SIG-M5 treated with dmso at 0.1 percent for 504 hours (cell line): ENCODE data around the gene ICAM5.

ENCODE experiments used
- DNase-seq: peaks from one replicate; lab custom pipeline; 2025; ENCODE audit not compliant: unreplicated experiment; lab: John Stamatoyannopoulos, UW

The ICAM5 gene

DNA sequence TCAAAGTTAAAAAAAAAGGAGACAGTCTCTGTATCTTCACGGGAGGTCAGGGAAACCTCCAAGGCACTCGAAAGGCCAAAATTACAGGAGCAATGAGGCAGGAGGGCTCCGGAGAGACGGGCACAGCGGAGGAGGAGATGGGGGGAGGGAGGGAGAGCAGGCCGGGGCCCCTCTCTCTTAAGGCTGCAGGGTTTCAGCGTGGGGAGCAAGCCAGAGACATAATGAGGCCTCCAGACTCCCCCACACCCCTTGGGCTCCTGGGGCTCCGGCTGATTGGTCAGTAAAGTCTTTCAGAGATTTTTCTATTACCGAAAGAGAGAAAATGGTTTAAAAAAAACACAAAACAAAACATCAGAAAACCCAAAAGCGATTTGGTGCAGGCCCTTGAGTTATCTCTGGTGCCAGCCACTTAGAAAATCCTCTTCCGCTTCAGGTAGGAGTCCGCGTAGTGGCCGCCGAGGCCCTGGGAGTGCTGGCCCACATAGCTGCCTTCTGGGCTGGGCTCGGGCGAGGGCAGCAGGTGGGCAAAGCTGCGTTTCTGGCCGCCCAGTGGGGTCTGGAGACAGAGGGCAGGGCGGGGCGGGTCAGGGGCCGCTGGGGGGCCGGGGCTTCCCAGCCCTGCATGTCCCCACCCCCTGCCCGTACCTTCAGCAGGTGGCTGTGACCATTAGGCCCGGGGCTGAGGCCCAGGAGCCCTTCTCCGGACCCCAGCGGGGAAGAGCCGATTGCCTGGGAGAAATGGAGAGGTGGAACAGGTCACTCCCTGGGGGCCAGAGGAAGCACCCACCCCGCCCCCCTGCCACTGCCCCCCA is 27.5 kb downstream of the ICAM5 start:
- no peak for DNase-seq

DNA sequence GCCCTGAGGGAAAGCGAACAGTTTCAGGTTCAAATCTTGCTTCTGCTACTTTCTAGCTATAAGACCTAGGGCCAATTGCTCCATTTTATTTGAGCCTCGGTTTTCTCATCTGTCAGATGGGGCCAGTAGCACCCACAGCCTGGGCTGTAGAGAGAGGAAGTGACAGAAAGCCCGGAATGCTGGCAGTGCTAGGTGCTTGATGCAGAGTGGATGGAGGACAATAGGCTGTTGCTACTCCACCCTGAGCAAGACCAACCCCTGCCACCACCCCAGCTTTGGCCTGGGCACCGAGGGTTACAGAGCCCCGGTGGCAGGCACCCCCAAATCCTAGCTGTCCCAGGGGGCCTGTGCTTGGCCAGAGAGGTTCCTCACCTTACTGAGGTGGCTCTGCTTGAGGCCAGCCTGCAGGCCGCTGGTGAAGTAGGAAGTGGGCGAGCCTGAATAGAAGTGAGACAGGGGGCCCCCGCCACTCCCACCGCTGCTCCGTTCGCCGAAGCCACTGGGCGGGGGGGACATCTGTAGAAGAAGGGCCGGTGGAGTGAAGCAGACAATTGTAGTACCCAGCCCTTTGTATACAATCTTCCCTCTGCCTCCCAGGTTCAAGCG is 28.2 kb downstream of the ICAM5 start:
- no peak for DNase-seq

DNA sequence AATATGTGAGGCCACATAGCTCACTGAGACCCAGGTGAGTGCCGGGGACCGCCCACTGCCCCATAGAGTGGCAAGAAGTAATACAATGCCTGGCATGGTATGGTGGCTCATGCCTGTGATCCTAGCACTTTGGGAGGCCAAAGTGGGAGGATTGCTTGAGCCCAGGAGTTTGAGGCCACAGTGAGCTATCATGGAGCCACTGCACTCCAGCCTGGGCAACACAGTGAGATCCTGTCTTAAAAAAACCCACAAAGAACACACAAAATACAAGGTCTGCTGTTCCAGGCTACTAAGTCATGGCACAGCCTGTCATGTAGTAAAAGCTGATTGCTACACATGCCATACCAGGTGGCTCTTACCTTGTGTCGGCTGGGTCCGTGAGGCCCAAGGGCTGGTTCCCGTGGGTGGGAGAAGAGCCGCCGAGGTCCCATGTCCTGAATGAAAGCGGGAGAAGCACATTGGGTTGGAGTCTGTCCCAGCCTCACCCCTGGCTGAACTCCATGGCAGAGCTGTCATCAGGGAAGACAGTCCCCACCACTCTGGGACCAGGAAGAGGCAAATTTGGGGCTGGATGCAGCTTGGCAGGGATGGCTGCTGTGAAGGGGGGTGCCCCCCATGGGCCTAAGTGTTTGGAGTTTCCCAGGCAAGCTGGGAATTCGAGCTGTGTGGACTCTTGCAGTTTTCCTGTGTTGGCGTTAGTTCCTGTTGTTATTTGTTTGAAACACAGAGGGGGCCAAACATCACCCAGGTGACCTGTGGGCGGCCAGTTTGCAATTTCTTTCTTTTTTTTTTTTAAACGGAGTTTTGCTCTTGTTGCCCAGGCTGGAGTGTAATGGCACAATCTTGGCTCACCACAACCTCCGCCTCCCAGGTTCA is 29.3 kb downstream of the ICAM5 start:
- DNase-seq, result no peak

DNA sequence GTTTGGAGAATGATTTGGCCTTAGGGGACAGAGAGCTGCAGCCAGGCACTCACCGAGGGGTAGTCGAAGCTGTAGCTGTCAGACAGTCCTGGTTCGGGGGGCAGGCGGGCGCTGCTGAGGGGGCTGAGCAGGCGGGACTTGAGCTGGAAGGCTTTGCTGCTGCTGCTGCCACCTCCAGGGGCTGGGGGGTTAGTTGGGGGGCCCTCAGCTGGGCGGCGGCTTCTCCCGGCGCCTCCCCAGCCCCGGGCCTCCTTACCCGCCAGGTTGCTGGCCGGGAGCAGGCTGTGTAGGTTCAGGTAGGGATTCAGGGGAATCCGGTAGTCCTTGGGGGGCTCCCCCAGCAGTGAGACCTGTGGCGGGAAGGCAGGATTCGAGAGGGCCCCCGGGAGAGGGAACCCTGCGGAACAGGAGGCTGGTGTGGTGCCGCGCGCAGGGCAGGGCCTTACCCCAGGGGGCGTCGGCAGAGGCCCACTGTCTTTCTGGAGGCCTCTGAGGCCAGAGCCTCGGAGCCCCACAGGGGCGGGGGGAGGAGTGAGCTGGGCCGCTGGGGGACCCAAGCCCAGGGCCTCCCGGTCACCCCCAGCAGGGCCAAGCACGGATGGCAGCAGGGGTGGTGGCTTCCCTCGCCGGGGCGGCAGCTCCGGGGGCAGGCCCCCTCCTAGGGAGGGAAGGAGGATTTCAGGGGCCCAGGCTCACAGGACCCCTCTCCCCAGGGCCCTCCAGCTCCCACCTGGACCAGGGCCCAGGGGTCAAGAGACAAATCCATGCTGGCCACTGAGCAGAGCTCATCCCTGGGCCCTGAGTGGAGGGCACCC is 31.1 kb downstream of the ICAM5 start:
- DNase-seq, result no peak

DNA sequence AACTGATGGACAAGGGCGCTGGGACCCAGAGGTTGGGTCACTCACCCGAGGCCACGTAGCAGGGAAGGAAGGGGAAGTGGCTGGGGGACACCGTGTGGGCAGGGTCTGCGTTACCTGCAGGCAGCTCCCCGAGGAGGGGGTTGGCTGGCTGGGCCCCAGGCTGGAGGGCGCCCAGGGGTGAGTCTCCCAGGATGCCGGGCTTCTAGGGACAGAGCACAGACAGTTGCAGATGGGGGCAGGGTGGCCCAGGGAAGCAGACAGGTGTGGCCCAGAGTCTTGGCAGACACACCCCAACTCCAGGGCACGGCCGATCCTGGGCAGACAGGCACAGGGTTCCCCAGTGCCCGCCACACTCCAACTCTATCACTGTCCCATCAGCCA is 31.7 kb downstream of the ICAM5 start:
- no peak for DNase-seq

DNA sequence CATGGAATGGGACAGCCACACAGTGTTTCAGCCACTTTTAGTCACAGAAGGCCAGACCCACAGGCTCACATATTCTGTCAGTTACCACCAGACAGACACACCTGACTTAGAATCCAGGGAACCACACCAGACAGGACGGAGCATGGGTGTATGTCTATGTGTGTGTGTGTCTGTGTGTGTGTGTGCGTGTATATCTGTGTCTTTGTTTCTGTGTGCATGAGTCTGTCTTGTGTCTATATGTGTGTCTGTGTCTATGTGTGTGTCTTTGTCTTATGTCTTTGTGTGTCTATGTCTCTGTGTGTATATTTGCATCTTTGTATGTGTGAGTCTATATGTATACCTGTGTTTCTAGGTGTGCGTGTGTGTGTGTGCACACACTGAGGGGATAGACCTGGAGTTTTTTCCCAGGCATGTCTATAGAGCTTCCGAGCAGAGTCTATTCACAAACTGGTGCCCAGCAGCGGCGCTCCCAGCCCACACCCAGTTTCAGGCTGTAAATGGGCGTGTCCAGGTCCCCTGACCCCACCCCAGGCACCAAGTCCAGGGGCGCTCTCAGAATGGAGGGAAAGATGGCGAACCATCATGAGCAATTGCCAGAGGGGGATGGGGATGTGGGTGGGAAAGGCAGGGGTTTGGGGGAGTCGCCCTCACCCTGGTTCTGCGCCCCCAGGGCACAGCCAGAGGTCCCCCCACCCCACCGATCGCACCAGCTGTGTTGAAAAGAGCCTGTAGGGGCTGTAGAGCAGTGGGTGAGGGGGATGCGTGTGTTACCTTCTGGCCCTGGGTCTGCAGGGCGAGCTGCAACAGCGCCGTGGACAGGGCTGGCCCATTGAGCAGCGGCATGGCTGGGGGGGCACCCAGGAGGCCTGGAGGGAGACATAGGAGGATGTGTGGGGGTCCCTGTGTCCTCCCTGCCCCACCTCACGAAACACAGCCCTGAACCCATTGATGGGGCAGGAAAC is 32.4 kb downstream of the ICAM5 start:
- DNase-seq, result no peak

DNA sequence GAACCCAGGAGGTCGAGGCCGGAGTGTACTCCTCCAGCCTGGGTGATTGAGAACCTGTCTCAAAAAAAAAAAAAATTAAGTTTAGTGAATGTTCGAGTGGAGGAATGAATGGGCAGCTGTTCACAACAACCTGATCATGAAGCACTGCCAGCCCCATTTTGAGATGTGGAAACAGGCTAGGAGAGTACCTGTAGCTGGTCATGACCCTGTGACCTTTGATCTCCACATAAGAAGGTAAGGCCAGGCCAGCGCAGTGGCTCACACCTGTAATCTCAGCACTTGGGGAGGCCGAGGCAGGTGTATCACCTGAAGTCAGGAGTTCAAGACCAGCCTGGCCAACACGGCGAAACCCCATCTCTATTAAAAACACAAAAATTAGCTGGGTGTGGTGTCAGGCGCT is 36.0 kb downstream of the ICAM5 start:
- no peak for DNase-seq

DNA sequence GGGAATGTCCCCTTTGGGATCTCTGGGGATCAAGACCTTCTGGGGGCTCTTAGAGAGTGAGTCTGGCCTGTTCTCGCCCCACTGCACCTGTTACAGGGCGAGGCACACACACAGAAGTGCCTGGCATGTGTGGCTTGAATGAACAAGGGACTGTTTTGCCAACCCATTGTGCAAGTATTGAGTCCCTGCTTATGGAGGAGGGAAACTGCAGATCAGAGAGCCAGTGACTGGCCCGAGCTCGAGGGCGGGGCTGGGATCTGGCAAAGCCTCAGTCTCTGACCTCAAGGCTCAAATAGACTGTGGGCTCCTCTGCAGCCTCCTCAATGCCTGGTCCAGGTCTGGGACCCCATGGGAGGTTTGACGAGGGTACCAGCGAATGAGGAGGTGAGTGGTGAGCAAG is 38.0 kb downstream of the ICAM5 start:
- no peak for DNase-seq

DNA sequence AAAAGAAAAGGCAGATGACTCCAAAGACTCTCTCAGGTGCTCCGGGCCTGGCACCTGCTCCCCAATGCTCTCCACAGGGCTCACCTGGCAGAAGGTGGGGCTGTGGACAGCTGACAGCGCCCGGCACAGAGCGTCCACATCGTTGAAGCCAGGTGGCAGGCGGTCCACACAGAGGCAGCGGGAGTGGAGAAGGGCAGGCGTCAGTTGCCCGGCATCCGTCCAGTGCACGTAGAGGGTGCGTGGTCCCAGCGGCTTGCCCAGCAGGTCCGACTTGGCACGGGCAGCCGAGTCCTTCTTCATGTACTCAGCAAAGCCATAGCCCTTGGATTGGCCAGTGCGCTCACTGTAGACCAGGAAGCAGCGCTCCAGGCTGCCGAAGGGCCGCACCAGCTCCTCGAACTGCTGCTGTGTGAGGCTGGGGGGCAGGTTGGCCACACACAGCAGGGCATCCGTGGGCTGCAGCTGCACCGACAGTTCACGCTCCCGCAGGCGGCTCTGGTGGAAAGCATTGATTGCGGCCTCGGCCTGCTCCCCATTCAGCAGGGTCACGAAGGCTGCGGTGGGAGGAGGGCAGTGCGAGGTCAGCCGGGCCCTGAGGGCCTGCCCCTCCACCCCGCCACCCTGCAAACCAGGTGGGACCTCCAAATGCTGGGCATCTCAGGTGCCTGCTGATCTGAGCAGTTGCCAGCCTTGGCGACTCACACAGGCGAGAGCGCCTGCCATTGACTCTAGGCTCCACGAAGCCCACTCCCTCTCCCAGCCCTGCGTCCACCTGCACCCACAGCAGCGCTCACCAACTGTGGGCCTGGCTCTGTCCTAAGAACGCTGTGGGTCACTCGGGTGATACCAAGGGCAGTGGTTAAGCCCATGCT is 39.0 kb downstream of the ICAM5 start:
- no peak for DNase-seq

DNA sequence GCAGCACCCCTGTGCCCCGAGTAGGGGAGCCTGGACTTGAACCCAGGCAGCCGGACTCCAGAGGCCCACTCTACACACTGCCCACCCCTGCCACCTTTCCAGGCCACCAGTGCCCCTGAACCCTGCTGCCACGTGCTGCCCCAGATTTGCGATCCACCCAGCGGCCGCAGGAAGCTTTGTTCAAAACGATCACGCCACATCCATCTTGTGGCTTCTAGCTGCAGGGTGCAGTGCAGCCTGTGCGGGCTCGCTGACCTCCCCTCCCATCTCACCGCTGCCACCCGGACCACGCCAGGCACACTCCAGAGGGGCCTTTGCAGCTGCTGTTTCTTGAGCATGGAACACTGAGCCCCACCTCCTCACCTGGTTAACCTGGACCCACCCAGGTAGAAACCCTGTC is 39.8 kb downstream of the ICAM5 start:
- DNase-seq, result no peak

DNA sequence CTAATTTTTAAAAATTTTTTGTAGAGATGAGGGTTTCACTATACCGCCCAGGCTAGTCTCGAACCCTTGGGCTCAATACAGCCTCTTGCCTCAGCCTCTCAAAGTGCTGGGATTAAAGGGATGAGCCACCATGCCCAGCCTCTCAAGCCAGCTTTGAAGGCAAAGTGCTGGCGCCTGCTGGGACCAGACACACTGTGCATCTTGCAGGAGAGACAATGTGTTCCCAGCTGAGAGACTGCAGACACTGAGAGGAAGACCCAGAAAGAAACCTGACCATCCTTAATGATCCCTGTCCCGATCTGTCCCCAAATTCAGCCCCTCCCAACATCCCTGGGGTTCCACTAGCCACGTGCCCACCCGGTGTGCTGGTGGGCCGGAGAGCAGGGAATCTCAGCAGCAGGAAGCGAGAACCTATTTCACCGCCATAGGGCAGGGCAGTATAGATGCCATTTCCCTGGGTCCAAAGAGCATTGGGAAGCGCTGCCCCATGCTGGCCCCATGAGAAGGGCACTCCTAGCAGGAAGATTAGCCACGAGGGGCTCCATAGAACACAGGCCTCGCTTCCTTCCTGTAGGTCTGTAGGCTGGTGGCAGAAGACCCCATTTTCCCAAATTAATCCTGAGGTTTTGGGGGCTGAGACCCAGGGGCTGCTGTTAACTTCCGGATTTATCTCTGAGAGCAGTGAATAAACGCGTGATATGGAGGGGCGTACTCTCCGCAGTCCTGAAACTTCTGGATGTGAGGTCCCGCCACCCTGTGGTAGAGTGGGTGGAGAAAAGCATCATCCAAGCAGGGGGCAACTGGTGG is 42.6 kb downstream of the ICAM5 start:
- DNase-seq, result no peak

DNA sequence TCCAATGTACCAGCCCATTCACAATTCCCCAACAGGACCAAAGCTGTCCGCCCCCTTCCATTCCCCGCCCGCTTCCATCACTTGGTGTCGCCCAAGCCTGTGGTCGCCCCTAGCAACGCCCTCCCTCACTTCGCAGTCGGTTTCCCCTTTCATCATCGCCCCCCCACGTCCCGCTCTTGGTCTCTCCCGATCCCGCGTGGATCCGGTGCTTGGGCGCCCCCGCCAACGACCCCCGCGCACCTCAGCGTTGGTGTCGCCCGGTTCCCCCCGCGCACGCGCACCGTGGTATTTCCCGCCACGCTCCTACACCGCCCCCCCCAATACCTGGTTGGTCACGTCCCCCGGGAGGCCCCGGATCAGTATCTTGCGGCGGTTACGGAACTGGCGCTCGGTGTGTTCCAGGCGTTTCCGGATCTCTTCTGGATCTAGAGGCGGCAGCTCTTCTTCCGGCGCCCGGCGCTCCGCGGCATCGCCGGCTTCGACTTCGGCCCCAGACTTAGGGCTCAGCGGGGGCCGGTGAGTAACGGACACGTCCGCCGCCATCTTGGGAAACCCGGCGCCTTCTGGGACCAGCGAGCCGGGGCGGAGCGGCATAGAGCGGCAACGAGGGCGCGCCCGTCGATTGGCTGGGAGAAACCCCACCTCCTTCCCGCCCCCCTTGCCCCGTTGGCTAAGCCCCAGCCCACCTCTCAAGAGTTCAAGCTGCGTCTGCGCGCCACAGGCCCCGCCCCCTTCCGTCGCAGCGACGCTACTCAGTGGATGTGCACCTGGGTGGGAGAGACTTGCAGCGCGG is 43.4 kb downstream of the ICAM5 start, which contains the start of gene RAVER1:
TSS of gene RAVER1 (minus strand) at position 565 of the 793 bp plus-strand sequence. CDS start at position 543, 22 bp downstream.
- DNase-seq, result peak; percentile 93

DNA sequence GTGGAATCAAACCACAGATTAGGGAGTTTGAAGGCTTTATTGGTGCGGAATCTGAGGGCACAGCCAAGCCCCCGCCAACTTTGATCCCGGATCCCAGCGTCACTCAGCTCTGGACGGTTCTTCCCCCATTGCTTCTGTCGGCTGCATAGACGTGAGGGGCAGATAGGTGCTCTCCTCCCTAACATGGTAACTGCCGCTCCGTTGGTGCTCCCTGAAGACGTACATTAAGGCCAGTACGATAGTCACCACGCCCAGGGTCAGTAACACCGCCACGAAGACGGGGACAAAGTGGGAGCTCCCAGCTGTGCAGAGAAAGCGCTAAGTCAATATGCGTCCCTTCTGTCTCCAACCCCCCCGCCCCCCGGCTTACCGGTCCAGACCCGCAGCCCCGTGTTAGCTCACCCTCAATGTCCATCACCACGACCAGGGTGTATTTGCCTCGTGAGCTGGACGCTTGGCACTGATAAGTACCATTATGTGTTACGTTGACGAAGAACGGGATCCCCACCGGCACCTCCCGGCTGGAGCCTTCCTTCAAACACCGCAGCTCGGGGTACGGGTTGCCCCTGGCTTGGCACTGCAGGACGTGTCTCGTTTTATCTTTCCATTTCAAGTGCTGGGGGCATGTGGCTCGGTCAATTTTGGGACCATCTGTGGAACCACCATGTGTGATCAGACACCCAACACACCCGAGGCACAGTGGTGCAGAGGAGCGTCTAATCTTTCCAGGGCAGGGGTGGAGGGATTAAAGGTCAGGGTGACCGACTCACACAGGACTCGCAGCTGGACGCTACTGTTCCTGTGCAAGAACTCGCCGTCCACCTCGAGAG is 44.2 kb downstream of the ICAM5 start:
- no peak for DNase-seq

DNA sequence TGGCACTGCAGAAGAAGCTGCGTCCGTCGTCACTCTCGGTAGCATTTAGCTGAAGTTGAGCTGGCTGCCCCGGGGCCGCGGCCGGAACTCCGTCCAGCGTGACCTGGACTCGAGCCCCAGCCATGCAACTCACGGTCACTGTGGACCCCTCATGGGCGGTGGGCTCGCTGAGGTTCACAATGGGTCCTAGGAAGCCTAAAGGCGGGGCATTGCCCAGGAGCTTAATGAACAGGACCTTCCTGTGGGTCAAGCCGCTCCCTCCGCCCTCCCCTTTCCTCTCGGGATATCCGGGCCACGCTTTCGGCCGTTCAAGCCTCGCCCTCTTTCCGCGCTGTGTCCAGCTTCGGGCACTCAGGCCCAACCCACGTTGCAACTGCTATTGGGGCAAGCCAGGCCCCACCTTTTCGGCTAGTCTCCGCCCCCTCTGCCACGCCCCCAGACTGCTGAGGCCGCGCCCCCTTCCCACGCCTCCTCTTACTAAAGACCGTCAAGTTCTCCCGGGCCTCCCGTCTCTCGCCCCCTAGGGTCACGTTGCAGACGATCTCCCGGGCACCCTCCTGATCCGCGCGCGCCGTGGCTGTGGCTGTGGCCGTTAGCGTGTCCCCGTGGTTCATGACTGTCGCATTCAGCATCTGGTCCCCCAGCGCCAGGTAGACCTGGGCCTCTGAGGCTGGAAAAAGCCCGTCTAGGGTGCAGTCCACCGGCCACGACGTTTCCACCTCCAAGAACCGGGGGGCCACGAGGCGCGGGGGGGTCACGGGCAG is 45.0 kb downstream of the ICAM5 start:
- DNase-seq, result peak; percentile 45

DNA sequence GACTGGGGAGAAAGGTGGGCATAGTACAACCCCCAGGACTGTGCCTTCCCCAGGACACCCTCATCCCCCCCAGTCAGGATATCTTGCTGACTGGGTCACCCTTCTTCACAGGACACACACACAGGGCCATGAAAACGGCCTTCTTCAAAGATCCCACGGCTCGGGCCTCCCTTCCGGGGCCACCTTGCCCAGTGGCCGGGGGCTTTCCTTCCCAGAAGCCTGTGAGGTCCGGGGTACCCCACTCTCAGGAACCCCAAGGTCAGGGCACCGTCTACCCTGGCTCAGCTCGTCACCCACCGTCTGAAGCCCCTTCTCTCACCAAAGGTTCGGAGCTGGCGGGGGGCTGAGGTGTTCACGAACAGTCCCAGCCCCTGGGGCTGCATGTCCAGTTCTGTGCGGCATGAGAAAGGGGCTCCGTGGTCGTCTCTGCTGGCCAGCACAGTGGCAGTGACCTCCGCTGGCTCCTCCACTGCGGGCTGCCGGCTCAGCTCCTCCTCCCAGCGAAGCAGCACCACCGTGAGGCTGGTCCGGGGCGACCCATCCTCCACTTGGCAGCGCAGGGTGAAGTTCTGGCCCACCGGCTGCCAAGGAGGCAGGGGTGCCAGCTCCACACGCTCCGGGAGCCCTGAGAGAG is 45.7 kb downstream of the ICAM5 start:
- no peak for DNase-seq
